ENCODE results near the gene PCED1B.

PCED1B gene

DNA sequence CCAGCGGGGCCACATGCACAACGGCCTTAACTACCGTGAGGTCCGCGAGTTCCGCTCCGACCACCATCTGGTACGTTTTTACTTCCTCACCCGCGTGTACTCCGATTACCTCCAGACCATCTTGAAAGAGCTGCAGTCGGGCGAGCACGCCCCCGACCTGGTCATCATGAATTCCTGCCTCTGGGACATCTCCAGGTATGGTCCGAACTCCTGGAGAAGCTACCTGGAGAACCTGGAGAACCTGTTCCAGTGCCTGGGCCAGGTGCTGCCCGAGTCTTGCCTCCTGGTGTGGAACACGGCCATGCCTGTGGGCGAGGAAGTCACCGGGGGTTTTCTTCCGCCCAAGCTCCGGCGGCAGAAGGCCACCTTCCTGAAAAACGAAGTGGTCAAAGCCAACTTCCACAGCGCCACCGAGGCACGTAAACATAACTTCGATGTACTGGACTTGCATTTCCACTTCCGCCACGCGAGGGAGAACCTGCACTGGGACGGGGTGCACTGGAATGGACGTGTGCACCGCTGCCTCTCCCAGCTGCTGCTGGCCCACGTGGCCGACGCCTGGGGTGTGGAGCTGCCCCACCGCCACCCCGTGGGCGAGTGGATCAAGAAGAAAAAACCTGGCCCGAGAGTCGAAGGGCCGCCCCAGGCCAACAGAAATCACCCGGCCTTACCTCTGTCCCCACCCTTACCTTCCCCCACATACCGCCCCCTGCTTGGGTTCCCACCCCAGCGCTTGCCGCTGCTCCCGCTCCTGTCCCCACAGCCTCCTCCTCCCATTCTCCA is 156.0 kb downstream of the PCED1B start:
- TF ChIP-seq, protein P1, sequence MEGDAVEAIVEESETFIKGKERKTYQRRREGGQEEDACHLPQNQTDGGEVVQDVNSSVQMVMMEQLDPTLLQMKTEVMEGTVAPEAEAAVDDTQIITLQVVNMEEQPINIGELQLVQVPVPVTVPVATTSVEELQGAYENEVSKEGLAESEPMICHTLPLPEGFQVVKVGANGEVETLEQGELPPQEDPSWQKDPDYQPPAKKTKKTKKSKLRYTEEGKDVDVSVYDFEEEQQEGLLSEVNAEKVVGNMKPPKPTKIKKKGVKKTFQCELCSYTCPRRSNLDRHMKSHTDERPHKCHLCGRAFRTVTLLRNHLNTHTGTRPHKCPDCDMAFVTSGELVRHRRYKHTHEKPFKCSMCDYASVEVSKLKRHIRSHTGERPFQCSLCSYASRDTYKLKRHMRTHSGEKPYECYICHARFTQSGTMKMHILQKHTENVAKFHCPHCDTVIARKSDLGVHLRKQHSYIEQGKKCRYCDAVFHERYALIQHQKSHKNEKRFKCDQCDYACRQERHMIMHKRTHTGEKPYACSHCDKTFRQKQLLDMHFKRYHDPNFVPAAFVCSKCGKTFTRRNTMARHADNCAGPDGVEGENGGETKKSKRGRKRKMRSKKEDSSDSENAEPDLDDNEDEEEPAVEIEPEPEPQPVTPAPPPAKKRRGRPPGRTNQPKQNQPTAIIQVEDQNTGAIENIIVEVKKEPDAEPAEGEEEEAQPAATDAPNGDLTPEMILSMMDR (IDR thresholded peaks at IDR 0.05; ENCODE audit: borderline replicate concordance, insufficient read depth, low read depth, low read length), result no peak
- no peak overlapping the region for H3K4me3 ChIP-seq (ENCODE audit: low read depth, low read length)

DNA sequence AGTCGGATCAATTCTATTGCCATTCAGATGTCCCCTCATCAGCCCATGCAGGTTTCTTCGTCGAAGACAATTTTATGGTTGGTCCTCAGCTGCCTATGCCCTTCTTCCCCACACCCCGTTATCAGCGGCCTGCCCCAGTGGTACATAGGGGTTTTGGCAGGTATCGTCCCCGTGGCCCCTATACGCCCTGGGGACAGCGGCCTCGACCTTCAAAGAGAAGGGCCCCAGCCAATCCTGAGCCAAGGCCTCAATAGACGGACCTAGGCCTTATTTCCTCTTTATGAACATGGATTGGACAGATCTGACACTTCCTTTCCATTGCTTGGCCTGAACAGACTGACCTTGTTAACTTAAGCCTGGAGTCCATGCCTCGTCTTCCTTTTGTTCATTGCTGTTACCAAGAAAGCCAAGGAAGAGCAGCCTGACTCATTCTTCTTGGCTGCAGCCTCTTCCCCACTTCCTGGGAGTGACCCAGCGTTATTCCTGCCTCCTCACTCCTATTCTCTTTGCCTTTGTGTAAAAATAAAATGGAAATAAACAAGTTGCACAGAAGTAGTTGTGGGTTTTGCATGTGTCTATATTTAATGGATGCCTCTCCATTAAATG is 156.8 kb downstream of the PCED1B start:
- no peak overlapping the region for H3K4me3 ChIP-seq (ENCODE audit: low read depth, low read length)
- TF ChIP-seq, protein P1 (IDR thresholded peaks at IDR 0.05; ENCODE audit: borderline replicate concordance, insufficient read depth, low read depth, low read length), result no peak

DNA sequence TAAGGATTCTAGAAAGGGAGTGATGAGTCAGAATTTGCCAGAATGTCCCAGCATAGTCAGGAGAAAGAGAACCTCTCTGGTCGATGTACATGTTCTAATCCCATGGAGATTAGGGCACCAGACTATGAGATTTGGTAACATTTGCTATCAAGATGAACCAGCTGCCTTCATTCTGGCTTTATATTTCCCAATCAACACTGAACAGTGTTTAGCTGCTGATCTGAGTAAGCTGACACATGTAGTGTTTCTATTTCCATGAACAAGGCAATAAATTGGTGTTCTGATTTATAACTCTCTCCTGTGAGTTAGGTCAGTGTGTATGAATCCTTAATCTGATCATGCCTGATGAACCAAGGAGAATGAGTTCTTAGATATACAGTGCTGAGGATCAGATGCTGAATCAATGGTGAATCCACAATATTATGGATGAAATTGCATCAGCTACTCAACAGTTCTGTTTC is 158.4 kb downstream of the PCED1B start:
- H3K4me3 ChIP-seq (ENCODE audit: low read depth, low read length), result no peak overlapping the region
- TF ChIP-seq, protein P1 (IDR thresholded peaks at IDR 0.05; ENCODE audit: borderline replicate concordance, insufficient read depth, low read depth, low read length), result no peak

DNA sequence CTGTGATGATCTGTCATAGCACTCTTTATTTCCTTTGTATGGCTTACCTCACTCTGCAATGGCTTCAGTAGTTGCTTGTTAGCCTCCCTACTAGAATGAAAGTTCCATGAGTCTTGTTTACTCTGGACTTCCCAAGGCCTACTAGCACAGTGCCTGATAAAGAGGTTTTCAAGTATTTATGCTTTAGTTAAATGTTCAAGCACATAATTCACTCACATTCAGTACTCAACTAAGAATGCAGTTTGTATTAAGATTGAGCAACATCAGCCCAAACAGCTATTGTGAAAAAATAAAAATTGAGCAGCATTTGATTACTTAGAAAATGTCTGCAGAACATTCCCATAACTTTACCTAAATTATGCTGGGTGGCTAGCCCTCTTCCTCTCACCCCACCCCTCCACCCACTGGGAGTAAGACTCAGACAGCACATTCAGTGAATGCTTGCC is 159.3 kb downstream of the PCED1B start:
- TF ChIP-seq, protein P1 (IDR thresholded peaks at IDR 0.05; ENCODE audit: borderline replicate concordance, insufficient read depth, low read depth, low read length), result no peak
- H3K4me3 ChIP-seq (ENCODE audit: low read depth, low read length), result no peak overlapping the region

DNA sequence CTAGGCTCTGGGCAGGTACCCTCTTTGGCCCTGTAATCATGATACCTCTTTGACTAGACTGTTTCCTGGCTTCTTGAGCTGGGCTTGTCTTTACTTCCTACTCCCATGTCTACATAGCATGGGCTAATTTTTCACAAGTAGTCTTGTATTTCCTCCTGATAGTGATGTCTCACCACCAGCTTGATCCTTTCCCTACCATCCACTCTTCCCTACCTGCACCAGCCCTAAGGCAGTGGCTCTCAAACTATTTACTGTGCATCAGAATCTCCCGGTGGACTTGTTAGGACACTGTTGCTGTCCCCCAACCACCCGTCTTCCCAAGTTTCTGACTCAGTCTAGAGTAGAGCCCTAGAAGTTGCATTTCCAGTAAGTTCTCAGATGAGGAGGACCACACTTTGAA is 163.0 kb downstream of the PCED1B start:
- no peak overlapping the region for H3K4me3 ChIP-seq (ENCODE audit: low read depth, low read length)

DNA sequence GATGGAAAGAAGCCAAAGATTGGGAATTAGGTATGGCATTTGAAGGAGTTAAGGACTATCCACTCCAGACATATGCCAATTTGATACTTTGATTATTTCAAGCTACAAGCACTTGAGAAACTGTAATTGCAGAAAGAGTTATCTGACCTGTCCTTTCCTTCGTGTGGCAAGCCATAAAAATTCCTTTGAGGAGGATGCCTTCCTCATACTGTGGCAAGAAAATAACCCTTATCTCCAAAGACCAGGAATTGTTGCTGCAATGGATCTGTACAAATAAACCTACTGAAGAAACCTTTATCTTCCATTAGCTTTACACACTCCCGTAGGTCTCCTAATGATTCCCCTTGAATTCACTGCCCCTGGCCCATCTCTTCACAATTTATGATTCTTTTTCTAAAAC is 165.4 kb downstream of the PCED1B start:
- TF ChIP-seq, protein P1 (IDR thresholded peaks at IDR 0.05; ENCODE audit: borderline replicate concordance, insufficient read depth, low read depth, low read length), result no peak
- H3K4me3 ChIP-seq (ENCODE audit: low read depth, low read length), result no peak overlapping the region

More for the DNA sequence above, 163.0 kb downstream of the PCED1B start:
- TF ChIP-seq, protein P1 (IDR thresholded peaks at IDR 0.05; ENCODE audit: borderline replicate concordance, insufficient read depth, low read depth, low read length), result no peak

DNA sequence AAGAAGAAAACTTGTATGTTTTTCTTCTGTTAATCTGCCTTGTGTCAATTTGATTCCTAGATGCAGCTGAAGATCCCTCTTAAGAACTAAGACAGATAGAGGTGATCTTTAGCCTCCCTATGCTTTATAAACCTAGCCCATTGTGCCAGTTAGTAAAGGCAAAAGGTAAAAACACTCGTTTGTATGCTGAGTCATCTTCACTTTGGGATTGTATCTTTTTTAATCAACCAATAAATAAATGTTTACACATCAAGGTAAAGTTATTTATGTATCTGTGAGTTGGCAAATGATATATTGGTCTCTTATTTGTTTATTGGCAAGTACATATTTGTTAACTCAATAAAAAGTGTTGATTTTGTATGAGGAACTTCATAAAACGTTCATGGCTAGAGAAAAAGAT is 166.2 kb downstream of the PCED1B start:
- no peak overlapping the region for H3K4me3 ChIP-seq (ENCODE audit: low read depth, low read length)
- TF ChIP-seq, protein P1 (IDR thresholded peaks at IDR 0.05; ENCODE audit: borderline replicate concordance, insufficient read depth, low read depth, low read length), result no peak

All from GM12875 (cell line).